ENCODE data around the gene GAREM2.

GRCh38 chr2:26162963-26163362 lies 9.9 kb upstream of the GAREM2 start:
- no peak for TF ChIP-seq POLR2A (IDR thresholded peaks at IDR 0.05)
- no peak for TF ChIP-seq CTCF (IDR thresholded peaks at IDR 0.05)
- no peak for TF ChIP-seq POLR2AphosphoS5 (IDR thresholded peaks at IDR 0.05)
